ENCODE data around the gene CCNK.

The CCNK gene

GRCh38 chr14:99510556-99511139, 29.4 kb downstream of the CCNK start:
- Histone ChIP-seq H3K4me2 (ENCODE audit: low read depth, low read length, poor library complexity, severe bottlenecking) (no peak overlapping the region), H3F3A (ENCODE audit: low read depth) (no peaks in the 10 kb centered on the region), H3K9me3 (ENCODE audit: insufficient read depth, low read depth, low read length) (no peaks in the 10 kb centered on the region), H3K27me3 (ENCODE audit: insufficient read depth, low read length, poor library complexity, severe bottlenecking) (no peaks in the 10 kb centered on the region), H4K20me1 (ENCODE audit: insufficient read depth, low read length, poor library complexity, severe bottlenecking) (peaks cover 3% of the 10 kb centered on the region), H2AFZ (ENCODE audit: low read length) (no peak overlapping the region), H3K9me2 (replicated peaks; ENCODE audit: low read depth, low read length) (no peaks in the 10 kb centered on the region), H3K4me1 (ENCODE audit: insufficient read depth, low read length, poor library complexity, severe bottlenecking) (no peaks in the 10 kb centered on the region), H3K36me3 (ENCODE audit: insufficient read depth, low read length) (peaks cover 89% of the 10 kb centered on the region; the same call in 1 of the 2 replicates), H3K79me2 (ENCODE audit: insufficient read depth, low read length) (no peaks in the 10 kb centered on the region), H3K4me3 (ENCODE audit: low read length, poor library complexity, severe bottlenecking) (no peak overlapping the region), H3K9ac (ENCODE audit: low read depth, low read length, poor library complexity, severe bottlenecking) (no peak overlapping the region)
- TF ChIP-seq CTCF (conservative IDR thresholded peaks at IDR 0.05; ENCODE audit: low read length): no peak
- TF ChIP-seq EZH2phosphoT487 (IDR thresholded peaks at IDR 0.05; ENCODE audit: borderline replicate concordance): no peak

- Histone ChIP-seq H3K9ac (ENCODE audit: low read depth, low read length, poor library complexity, severe bottlenecking) (no peak overlapping the region), H3K9me3 (ENCODE audit: insufficient read depth, low read depth, low read length) (no peaks in the 10 kb centered on the region), H3K79me2 (ENCODE audit: insufficient read depth, low read length) (no peaks in the 10 kb centered on the region), H3F3A (ENCODE audit: low read depth) (no peaks in the 10 kb centered on the region), H3K4me2 (ENCODE audit: low read depth, low read length, poor library complexity, severe bottlenecking) (no peak overlapping the region), H4K20me1 (ENCODE audit: insufficient read depth, low read length, poor library complexity, severe bottlenecking) (peaks cover 3% of the 10 kb centered on the region), H3K4me1 (ENCODE audit: insufficient read depth, low read length, poor library complexity, severe bottlenecking) (no peaks in the 10 kb centered on the region), H3K36me3 (ENCODE audit: insufficient read depth, low read length) (peaks cover 80% of the 10 kb centered on the region; the same call in 1 of the 2 replicates), H2AFZ (ENCODE audit: low read length) (no peak overlapping the region), H3K27me3 (ENCODE audit: insufficient read depth, low read length, poor library complexity, severe bottlenecking) (no peaks in the 10 kb centered on the region), H3K4me3 (ENCODE audit: low read length, poor library complexity, severe bottlenecking) (no peak overlapping the region), H3K9me2 (replicated peaks; ENCODE audit: low read depth, low read length) (no peaks in the 10 kb centered on the region)
- TF ChIP-seq EZH2phosphoT487 (IDR thresholded peaks at IDR 0.05; ENCODE audit: borderline replicate concordance) (no peak), CTCF (conservative IDR thresholded peaks at IDR 0.05; ENCODE audit: low read length) (no peak)
Observed at GRCh38 chr14:99511421-99512109, 30.4 kb downstream of the CCNK start.

- H2AFZ ChIP-seq (ENCODE audit: low read length): no peak overlapping the region
- H4K20me1 ChIP-seq (ENCODE audit: insufficient read depth, low read length, poor library complexity, severe bottlenecking): peaks cover 3% of the 10 kb centered on the region
- no peaks in the 10 kb centered on the region for H3K9me3 ChIP-seq (ENCODE audit: insufficient read depth, low read depth, low read length)
- no peak overlapping the region for H3K4me3 ChIP-seq (ENCODE audit: low read length, poor library complexity, severe bottlenecking)
- no peaks in the 10 kb centered on the region for H3K9me2 ChIP-seq (replicated peaks; ENCODE audit: low read depth, low read length)
- H3K4me2 ChIP-seq (ENCODE audit: low read depth, low read length, poor library complexity, severe bottlenecking): no peak overlapping the region
- H3F3A ChIP-seq (ENCODE audit: low read depth): no peaks in the 10 kb centered on the region
- H3K27me3 ChIP-seq (ENCODE audit: insufficient read depth, low read length, poor library complexity, severe bottlenecking): no peaks in the 10 kb centered on the region
- H3K4me1 ChIP-seq (ENCODE audit: insufficient read depth, low read length, poor library complexity, severe bottlenecking): no peaks in the 10 kb centered on the region
- H3K9ac ChIP-seq (ENCODE audit: low read depth, low read length, poor library complexity, severe bottlenecking): no peak overlapping the region
- no peaks in the 10 kb centered on the region for H3K79me2 ChIP-seq (ENCODE audit: insufficient read depth, low read length)
- peaks cover 75% of the 10 kb centered on the region; the same call in 1 of the 2 replicates for H3K36me3 ChIP-seq (ENCODE audit: insufficient read depth, low read length)
- TF ChIP-seq EZH2phosphoT487 (IDR thresholded peaks at IDR 0.05; ENCODE audit: borderline replicate concordance): no peak
- TF ChIP-seq CTCF (conservative IDR thresholded peaks at IDR 0.05; ENCODE audit: low read length): no peak
Observed at GRCh38 chr14:99512110-99512449, 30.9 kb downstream of the CCNK start.

All from Loucy (cell line).